H9 (cell line): ENCODE data around the gene DDX46. TPM values are rescaled to one million over a fixed set of nuclear protein-coding genes. Genes with fewer than 3 reads are reported as not detected.

ENCODE experiments used
- DNase-seq: peaks from one replicate; pipeline ENCODE4 v3.0.0-alpha.2; 2017
- H2AFZ ChIP-seq: one replicate; pipeline ENCODE4 v1.6.1; 2013; ENCODE audit warnings: mild to moderate bottlenecking, low read length, control low read depth, moderate library complexity
- H2AK5ac ChIP-seq: 2 replicates; pipeline ENCODE4 v1.6.1; 2013; ENCODE audit warnings: low read length, control low read depth, mixed read lengths; ENCODE audit not compliant: insufficient read length
- H2BK120ac ChIP-seq: one replicate; pipeline ENCODE4 v1.6.1; 2013; ENCODE audit warnings: low read depth, mild to moderate bottlenecking, low read length, control low read depth, inconsistent platforms; ENCODE audit not compliant: poor library complexity, severe bottlenecking
- H2BK12ac ChIP-seq: 2 replicates; pipeline ENCODE4 v1.6.1; 2013; ENCODE audit warnings: low read length, control low read depth, mixed read lengths, low read depth; ENCODE audit not compliant: insufficient read length
- H2BK15ac ChIP-seq: 2 replicates; pipeline ENCODE4 v1.6.1; 2013; ENCODE audit warnings: low read depth, low read length, control low read depth
- H2BK20ac ChIP-seq: one replicate; pipeline ENCODE4 v1.6.1; 2013; ENCODE audit warnings: low read depth, mild to moderate bottlenecking, low read length, control low read depth, inconsistent platforms; ENCODE audit not compliant: poor library complexity, severe bottlenecking
- H2BK5ac ChIP-seq: 2 replicates; pipeline ENCODE4 v1.6.1; 2013; ENCODE audit warnings: low read length, control low read depth, mixed read lengths; ENCODE audit not compliant: insufficient read length
- H3K14ac ChIP-seq: 2 replicates; pipeline ENCODE4 v1.6.1; 2013; ENCODE audit warnings: low read length, control low read depth; ENCODE audit not compliant: insufficient read depth
- H3K18ac ChIP-seq: 2 replicates; pipeline ENCODE4 v1.6.1; 2013; ENCODE audit warnings: low read depth, mild to moderate bottlenecking, mixed read lengths, low read length, control low read depth; ENCODE audit not compliant: insufficient read length
- H3K23ac ChIP-seq: 2 replicates; pipeline ENCODE4 v1.6.1; 2013; ENCODE audit warnings: low read length, control low read depth, mixed read lengths, low read depth; ENCODE audit not compliant: insufficient read length
- H3K23me2 ChIP-seq: 2 replicates; pipeline ENCODE4 v1.6.1; 2013; ENCODE audit warnings: low read depth, mild to moderate bottlenecking, mixed read lengths, low read length, control low read depth; ENCODE audit not compliant: insufficient read length, poor library complexity, severe bottlenecking
- H3K27ac ChIP-seq: 2 replicates; pipeline ENCODE4 v1.5.1; 2013; ENCODE audit warnings: low read length, control low read depth, mixed read lengths, low read depth; ENCODE audit not compliant: insufficient read length
- H3K27me3 ChIP-seq: 2 replicates; pipeline ENCODE4 v1.6.1; 2013; ENCODE audit warnings: low read length, control low read depth, inconsistent platforms; ENCODE audit not compliant: insufficient read depth
- H3K4ac ChIP-seq: 2 replicates; pipeline ENCODE4 v1.6.1; 2013; ENCODE audit warnings: low read depth, mild to moderate bottlenecking, control low read depth, inconsistent platforms, low read length, moderate library complexity
- H3K4me1 ChIP-seq: 2 replicates; pipeline ENCODE4 v1.6.1; 2013; ENCODE audit warnings: low read length, control low read depth, inconsistent platforms; ENCODE audit not compliant: insufficient read depth
- H3K4me2 ChIP-seq: 2 replicates; pipeline ENCODE4 v1.6.1; 2013; ENCODE audit warnings: low read length, control low read depth, mixed read lengths; ENCODE audit not compliant: insufficient read length, insufficient read depth
- H3K56ac ChIP-seq: 2 replicates; pipeline ENCODE4 v1.6.1; 2013; ENCODE audit warnings: low read depth, mild to moderate bottlenecking, mixed read lengths, low read length, control low read depth; ENCODE audit not compliant: insufficient read length
- H3K79me1 ChIP-seq: 2 replicates; pipeline ENCODE4 v1.6.1; 2013; ENCODE audit warnings: low read depth, mild to moderate bottlenecking, moderate library complexity, low read length, control low read depth, inconsistent platforms; ENCODE audit not compliant: insufficient read depth, poor library complexity, severe bottlenecking
- H3K79me2 ChIP-seq: 2 replicates; pipeline ENCODE4 v1.6.1; 2013; ENCODE audit warnings: low read length, control low read depth, inconsistent platforms; ENCODE audit not compliant: insufficient read depth
- H3K9ac ChIP-seq: 2 replicates; pipeline ENCODE4 v1.6.1; 2013; ENCODE audit warnings: low read length, control low read depth, mixed read lengths; ENCODE audit not compliant: insufficient read length; ENCODE audit errors: extremely low read depth
- H3K9me3 ChIP-seq: one replicate; pipeline ENCODE4 v1.6.1; 2013; ENCODE audit warnings: low read depth, low read length, inconsistent platforms; ENCODE audit not compliant: control insufficient read depth
- H3T11ph ChIP-seq: one replicate; pipeline ENCODE4 v1.6.1; 2013; ENCODE audit warnings: mild to moderate bottlenecking, low read length, control low read depth, inconsistent platforms
- H4K20me1 ChIP-seq: one replicate; pipeline ENCODE4 v1.6.1; 2013; ENCODE audit not compliant: control insufficient read depth, insufficient read length, insufficient read depth
- H4K5ac ChIP-seq: 2 replicates; pipeline ENCODE4 v1.6.1; 2013; ENCODE audit warnings: low read depth, mild to moderate bottlenecking, mixed read lengths, low read length, control low read depth; ENCODE audit not compliant: insufficient read length
- H4K8ac ChIP-seq: replicated peaks from 2 replicates; pipeline ENCODE4 v1.6.1; 2013; ENCODE audit warnings: low read length, control low read depth, mixed read lengths, low read depth; ENCODE audit not compliant: insufficient read length
- H4K91ac ChIP-seq: 2 replicates; pipeline ENCODE4 v1.6.1; 2013; ENCODE audit warnings: low read depth, mild to moderate bottlenecking, moderate library complexity, mixed read lengths, low read length, control low read depth; ENCODE audit not compliant: insufficient read length
- H3K27ac Mint-ChIP-seq, 3 experiments: 2 replicates in 2 of 3; 3 replicates in 1 of 3; pipeline ENCODE4 v1.8.0; 2020 to 2021; ENCODE audit warnings: mixed read lengths in 3 of 3, mild to moderate bottlenecking in 1 of 3, moderate library complexity in 1 of 3
- H3K27me3 Mint-ChIP-seq: 2 replicates; pipeline ENCODE4 v1.8.0; 2021; ENCODE audit warnings: low read depth, mild to moderate bottlenecking, moderate library complexity, mixed read lengths
- H3K36me3 Mint-ChIP-seq, 3 experiments: 2 replicates in 2 of 3; 3 replicates in 1 of 3; pipeline ENCODE4 v1.8.0; 2020 to 2021; ENCODE audit warnings: low read depth in 3 of 3, mixed read lengths in 3 of 3; ENCODE audit not compliant: insufficient read depth in 1 of 3
- H3K4me1 Mint-ChIP-seq, 2 experiments: 2 replicates each; pipeline ENCODE4 v1.8.0; 2020; ENCODE audit warnings: mixed read lengths in 2 of 2
- H3K4me3 Mint-ChIP-seq, 2 experiments: 2 replicates in 1 of 2; 3 replicates in 1 of 2; pipeline ENCODE4 v1.8.0; 2020 to 2021; ENCODE audit warnings: mild to moderate bottlenecking in 2 of 2, mixed read lengths in 2 of 2, moderate library complexity in 1 of 2
- H3K9me3 Mint-ChIP-seq, 2 experiments: 2 replicates in 1 of 2; 3 replicates in 1 of 2; pipeline ENCODE4 v1.8.0; 2020; ENCODE audit warnings: mild to moderate bottlenecking in 2 of 2, mixed read lengths in 2 of 2, moderate library complexity in 1 of 2
- WGBS: extraction: QIAGEN DNeasy Blood & Tissue Kit; methylation state at CpG from one replicate; pipeline ENCODE4 v1.1.7; 2013; ENCODE audit warnings: missing lambda C conversion rate, low lambda C conversion rate, mixed read lengths; ENCODE audit not compliant: insufficient read length; ENCODE audit errors: extremely low coverage; 5-methylcytosine and 5-hydroxymethylcytosine counted together
- total RNA-seq: library from RNA; stranded (reverse); gene quantifications from 2 replicates; pipeline ENCODE4 v1.2.1, GENCODE V29; 2021
- TF ChIP-seq, protein P1 (sequence below): fragments of 200-600 bp; sonication (generic); conservative IDR thresholded peaks from 3 replicates; pipeline ENCODE4 v1.8.0; 2021; ENCODE audit warnings: antibody characterized with exemption, mild to moderate bottlenecking

The DDX46 gene
- total RNA-seq, 1 experiment from 2014 or later: 90.3 TPM

DNA sequence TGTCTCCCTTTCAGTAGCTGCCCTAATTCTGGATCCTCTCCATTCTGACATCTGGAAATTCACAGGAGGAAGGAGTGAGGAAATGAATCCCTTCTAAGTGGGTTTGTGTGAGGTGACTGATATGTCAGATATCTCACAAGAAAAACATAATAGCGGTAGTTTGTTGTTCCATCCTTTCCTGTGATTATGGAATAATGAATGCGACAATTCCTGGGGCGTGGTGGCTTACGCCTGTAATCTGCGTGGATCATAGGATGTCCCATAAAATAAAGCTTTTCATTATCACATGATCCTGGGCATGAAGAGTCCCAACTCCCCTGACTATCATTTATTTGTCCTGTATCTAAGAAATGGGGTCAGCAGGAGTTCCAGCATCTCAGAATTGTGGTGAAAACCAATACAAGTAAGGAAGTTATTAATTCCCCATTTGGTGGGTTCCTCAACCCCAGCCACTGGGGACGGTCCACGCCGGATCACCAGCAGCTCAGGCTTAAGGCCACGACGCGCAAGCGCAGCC, 86.8 kb downstream of the DDX46 start:
- no peaks in the 10 kb centered on the region for H3K27me3 ChIP-seq
- no peak overlapping the region for H2BK15ac ChIP-seq
- no CpG with 5 or more reads among the region's 12 CpGs for WGBS
- no peak overlapping the region for H2BK120ac ChIP-seq
- no peak overlapping the region for H4K5ac ChIP-seq
- peak overlapping the region; percentile 17 for H3K4me2 ChIP-seq
- H2AFZ ChIP-seq: no peak overlapping the region
- no peak for DNase-seq
- no peak overlapping the region for H3K56ac ChIP-seq
- H2BK20ac ChIP-seq: no peak overlapping the region
- no peaks in the 10 kb centered on the region for H3K23me2 ChIP-seq
- no peak overlapping the region for H3K27ac ChIP-seq
- no peak overlapping the region for H3K23ac ChIP-seq
- H3K9me3 ChIP-seq: no peaks in the 10 kb centered on the region
- no peaks in the 10 kb centered on the region for H3K79me1 ChIP-seq
- TF ChIP-seq, protein P1, sequence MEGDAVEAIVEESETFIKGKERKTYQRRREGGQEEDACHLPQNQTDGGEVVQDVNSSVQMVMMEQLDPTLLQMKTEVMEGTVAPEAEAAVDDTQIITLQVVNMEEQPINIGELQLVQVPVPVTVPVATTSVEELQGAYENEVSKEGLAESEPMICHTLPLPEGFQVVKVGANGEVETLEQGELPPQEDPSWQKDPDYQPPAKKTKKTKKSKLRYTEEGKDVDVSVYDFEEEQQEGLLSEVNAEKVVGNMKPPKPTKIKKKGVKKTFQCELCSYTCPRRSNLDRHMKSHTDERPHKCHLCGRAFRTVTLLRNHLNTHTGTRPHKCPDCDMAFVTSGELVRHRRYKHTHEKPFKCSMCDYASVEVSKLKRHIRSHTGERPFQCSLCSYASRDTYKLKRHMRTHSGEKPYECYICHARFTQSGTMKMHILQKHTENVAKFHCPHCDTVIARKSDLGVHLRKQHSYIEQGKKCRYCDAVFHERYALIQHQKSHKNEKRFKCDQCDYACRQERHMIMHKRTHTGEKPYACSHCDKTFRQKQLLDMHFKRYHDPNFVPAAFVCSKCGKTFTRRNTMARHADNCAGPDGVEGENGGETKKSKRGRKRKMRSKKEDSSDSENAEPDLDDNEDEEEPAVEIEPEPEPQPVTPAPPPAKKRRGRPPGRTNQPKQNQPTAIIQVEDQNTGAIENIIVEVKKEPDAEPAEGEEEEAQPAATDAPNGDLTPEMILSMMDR: no peak
- no peaks in the 10 kb centered on the region for H3K79me2 ChIP-seq
- H3K4ac ChIP-seq: no peak overlapping the region
- Mint-ChIP-seq H3K27me3 (no peaks in the 10 kb centered on the region), H3K9me3 (no peaks in the 10 kb centered on the region), H3K4me1 (peaks cover 15 to 18% of the 10 kb centered on the region in 2 experiments), H3K4me3 (peak overlapping the region; percentile 83 to 88), H3K36me3 (peaks cover 3 to 24% (median 12%) of the 10 kb centered on the region in 3 experiments; a peak in 6 of 7 replicates), H3K27ac (peak overlapping the region; percentile 63 to 91 (median 88))
- H3K9ac ChIP-seq: peak overlapping the region; percentile 80
- no peaks in the 10 kb centered on the region for H4K20me1 ChIP-seq
- H2AK5ac ChIP-seq: no peak overlapping the region
- H3K14ac ChIP-seq: no peak overlapping the region
- no peak overlapping the region for H4K91ac ChIP-seq
- H3K18ac ChIP-seq: no peak overlapping the region
- H4K8ac ChIP-seq: no peak overlapping the region
- H3T11ph ChIP-seq: no peak overlapping the region
- no peak overlapping the region for H2BK5ac ChIP-seq
- H3K4me1 ChIP-seq: no peaks in the 10 kb centered on the region
- no peak overlapping the region for H2BK12ac ChIP-seq
